Activated CD4-positive, alpha-beta T cell treated with anti-CD3 and anti-CD28 coated beads, Interleukin-2, amount 50 U/mL, for 4 hours (primary cell): ENCODE data around the gene DGAT2.
A peak's percentile ranks its signal among the peaks of the same experiment; 100 is the strongest.

Experiments
- DNase-seq, 2 experiments: peaks; one replicate each; pipeline ENCODE4 v3.0.0-alpha.2; 2020

DGAT2 gene

DNA sequence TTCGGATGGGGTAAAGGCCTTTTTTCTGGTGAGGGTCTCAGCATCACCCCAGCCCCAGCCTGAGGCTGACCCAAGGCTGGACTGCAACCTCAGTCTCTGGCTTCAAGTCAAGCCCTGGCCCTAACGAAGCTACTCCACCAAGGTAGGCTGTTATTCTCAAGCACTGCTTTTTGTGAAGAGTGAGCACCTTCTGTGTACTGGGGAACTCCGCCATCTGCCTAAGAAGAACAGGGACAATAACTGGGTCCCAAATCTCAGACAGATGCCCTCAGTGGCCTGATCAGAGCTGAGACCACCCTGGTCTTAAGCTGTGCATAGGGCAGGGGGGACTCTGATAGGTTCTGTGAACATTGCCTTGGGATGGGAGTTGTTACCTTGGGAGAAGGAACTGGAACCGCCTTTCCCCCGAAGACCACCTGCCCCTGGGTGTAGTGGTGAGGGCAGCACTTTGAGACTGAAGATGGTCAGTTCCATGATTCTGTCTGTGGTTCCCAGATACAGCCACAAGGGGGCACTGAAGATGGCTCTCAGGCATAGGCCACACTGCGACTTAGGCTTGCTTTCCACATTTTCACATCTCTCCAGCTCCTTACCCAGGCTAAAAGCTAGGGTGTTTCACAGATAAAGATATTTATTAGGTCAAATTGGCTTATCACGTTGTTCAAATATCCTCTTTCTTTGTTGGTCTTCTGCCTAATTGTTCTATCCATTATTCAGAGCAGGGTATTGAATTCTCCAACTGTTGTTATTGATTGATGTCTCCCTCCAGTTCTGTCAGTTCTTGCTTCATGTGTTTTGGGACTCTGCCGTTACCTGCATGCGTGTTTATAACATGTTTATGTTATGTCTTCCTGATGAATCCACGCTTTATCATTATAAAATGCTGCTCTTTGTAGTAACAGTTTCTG lies 34.6 kb downstream of the DGAT2 start:
- DNase-seq: peak; percentile 62 to 65

DNA sequence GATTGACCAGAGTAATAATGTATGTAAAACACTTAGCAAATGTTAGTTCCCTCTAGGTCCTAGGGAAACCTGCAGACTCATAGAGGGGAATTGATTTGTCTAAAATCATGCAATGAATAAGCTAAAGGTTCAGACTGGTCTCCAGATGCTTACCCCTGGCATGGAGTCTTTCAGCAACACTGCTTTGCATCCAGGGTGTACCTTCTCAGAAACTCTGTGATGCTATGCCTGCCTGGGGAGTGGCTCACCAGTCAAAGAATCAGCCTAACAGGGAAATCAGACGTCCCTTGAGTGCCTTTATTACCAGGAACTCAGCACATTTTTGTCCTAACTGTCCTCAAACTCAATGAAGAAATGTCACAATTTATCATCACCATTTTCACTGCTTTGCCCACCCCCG lies 40.5 kb downstream of the DGAT2 start:
- no peak for DNase-seq

DNA sequence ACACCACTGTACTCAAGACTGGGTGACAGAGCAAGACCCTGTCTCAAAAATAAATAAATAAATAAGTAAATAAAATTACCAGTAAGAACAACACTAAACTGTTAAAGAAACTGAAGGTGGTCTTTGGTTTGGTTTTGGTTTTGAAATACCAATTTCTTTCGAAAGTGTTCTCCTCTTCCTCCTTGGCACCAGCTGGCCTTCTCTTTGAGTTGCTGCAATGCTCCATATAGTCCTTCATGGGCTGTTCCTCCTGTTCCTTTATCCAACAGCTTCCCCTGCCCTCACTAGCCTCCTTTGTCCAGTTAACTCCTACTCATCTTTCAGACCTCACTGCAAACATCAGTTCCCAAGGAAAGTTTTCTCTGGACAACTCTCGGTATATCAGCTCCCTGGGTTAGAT lies 41.4 kb downstream of the DGAT2 start:
- DNase-seq: no peak

DNA sequence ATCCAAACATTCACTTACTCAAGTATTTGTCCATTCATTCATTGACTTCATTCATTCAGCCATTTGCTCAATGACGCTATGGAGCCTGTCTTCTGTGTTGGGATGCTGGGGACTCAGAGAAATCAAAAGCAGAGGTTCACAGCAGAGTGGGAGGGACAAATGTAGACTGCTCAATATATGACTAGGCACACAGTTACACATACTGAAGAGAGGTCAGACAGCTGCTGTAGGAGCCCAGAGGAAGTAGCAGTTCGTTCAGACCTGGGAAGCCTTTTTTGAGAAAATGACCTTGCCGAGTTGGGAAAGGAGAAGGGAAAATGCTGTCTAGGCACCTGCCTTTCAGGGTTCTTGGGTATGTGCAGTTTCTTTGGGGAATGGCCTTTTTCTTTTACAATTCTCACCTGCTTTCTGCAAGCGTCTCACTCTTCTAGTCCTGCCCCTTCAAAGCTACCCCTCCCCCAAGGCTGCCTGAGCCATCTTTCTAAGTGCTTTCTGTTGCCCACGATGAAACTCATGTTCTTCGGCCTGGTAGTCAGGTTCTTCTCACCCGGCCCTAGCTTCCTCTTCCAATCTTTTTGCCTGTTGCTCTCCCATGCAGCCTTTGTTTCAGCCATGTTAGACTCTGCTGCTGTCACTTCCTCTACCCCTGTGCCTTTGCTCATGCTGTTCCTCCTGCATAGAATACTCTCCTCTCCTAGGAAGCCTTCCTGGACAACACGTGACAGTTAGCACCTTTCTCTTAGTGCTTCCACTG lies 42.2 kb downstream of the DGAT2 start:
- DNase-seq: no peak

DNA sequence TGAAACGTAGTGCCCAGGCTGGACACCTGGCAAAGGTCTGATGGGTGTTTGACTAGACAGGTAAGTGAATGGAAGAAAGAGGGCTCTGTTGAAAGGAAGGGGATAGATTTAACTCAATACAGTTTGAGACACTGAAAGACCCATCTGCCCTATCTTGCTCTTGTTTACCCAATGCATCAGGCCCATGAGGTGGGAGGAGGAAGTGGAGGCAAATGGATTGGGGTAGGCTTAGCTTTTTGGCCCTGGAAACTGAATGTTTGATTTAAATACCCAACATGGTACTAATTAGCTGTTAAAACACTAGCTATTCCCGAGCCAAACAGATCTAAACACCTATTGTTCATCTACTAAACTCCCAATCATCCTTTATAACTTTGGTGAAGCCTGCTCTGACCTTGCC lies 42.9 kb downstream of the DGAT2 start:
- DNase-seq: no peak

DNA sequence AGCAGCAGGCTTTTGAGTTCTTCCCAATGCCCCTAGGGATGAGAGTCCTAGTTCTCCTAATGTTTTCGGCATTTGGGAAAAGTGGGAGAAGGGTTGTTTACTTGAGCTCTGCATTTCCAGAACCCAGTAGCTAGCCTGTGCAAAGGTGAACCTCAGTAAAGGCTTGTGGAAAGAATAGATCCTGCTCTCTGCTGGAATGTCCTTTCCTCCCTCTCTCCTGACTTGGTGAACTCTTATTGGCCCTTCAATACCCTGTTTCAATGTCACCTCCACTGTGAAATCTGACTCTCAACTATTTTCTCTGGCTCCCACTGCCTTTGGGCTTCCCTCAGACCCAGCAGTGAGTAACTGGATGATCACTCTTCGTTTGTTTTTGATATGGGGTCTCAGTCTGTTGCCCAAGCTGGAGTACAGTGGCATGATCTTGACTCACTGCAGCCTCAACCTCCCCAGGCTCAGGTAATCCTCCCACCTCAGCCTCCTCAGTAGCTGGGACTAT lies 44.0 kb downstream of the DGAT2 start:
- no peak for DNase-seq

DNA sequence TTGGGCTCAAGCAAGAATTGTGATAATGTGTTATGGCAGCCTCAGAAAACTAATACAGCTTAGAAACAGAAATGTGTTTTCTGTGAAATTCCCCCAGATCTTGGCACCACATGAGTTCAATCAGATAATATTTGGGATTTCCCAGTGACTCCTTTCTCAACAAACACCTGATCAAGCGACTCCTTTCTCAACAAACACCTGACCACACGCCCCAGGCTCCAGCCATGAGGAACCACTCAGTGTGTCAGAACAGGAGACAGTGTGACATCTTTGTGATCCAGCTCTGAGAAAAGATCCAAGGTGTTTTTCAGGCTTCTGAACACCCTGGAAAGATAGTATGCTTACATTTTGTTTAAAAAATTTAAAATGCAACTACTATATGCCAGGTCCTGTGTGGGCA lies 44.5 kb downstream of the DGAT2 start:
- DNase-seq: no peak

DNA sequence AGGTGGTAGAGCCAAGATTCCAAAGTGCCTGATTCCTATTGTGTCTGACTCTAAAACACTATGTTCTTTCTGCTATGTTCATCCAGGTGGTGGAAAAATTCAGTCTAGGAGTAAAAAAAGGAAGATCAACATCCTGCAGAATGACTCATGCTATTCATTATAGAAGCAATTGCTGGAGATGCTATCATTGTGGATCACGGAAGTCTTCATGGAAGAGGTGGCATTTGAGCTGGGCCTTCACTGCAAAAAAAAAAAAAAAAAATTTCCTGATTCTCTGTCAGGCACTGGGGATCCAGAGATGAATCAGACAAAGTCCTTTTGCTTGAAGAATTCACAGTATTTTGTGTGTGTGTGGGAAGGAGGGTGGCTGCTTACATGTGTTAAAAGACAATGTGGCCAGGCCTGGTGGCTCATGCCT lies 45.1 kb downstream of the DGAT2 start:
- no peak for DNase-seq

DNA sequence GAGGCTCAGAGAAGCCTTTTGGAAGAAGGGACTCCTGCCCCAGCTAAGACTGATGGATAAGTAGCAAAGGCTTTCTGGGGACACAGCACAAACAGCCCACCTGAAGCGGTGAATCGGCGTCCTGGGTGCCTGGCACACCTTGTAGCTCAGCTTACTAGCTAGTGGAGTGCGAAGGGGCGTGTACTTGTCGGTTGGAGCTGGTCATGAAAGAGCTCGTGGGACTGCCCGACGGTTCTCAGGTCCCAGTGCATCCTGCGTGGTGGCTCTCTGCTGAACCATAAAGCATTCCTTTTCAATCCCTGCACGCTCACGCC lies 45.7 kb downstream of the DGAT2 start:
- DNase-seq: no peak

DNA sequence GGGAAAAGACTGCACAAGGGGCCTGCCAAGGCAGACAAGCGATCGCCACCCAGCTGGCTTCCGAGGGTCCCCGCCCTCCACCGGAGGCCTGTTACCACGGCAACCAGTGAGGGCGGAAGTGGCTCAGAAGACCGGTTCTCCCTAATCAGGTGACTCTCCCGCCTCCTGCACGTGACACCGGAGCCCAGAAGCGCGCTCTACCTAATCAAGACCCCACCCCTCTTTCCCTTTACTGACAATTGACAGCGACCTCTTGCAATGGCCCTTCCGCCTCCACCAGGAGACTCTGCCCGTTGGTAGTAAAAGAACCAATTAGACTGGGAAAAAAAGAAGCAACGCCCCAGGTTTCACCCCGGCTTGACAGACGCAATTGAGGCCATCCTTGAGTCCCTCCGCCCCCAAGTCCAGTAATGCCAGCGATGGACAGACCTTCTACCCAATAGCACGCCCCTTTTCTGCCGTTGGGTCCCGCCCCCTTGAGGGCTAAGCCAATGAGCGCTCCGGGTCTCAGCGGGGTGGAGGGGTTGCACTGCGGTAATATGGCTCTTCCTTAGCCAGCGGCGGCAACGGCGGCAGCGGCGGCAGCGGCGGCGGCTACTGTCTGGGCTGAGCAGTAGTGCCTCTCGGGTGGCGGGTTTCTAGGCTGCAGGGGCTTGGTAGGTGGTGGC lies 46.2 kb downstream of the DGAT2 start, which contains the start of gene UVRAG:
Gene UVRAG (plus strand): TSS at position 534 of the 668 bp plus-strand sequence. CDS start 198 bp downstream, outside the sequence.
- peak; percentile 96 to 98 for DNase-seq

DNA sequence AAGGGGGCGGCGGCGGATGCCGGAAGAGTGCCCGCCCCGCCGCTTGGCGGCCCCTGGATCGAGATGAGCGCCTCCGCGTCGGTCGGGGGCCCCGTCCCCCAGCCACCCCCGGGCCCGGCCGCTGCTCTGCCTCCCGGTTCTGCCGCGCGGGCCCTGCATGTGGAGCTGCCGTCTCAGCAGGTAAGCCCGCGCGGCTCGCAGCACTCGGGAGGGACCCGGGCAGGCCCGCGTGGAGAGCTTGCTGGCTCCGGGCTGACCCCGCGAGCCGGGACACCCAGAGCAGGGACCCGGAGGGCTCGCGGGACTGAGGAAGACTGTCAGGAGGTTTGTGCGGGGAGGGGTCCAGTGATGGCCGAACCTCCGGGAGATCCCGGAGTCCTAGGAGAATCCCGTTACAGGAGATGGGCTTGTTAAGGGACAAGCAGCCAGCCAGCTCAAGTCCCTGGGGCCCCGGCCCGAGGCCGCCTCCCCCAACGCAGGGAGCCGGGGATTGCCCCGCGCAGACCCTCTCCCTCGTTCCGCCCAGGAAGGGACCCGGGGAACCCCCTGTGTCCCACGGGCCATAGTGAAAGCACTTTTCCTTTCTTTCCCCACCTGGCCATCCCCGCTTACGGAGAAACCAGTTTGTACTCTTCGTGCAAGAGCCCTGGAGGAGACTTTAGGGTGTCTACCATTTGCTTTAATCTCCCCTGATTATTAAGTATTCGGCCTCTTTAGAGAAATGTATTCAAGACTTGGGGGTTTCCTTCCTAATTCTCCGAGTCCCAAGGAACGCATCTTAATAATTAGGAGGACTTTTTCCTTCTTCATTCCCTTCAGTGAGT lies 47.0 kb downstream of the DGAT2 start:
- peak; percentile 13 to 16 for DNase-seq

DNA sequence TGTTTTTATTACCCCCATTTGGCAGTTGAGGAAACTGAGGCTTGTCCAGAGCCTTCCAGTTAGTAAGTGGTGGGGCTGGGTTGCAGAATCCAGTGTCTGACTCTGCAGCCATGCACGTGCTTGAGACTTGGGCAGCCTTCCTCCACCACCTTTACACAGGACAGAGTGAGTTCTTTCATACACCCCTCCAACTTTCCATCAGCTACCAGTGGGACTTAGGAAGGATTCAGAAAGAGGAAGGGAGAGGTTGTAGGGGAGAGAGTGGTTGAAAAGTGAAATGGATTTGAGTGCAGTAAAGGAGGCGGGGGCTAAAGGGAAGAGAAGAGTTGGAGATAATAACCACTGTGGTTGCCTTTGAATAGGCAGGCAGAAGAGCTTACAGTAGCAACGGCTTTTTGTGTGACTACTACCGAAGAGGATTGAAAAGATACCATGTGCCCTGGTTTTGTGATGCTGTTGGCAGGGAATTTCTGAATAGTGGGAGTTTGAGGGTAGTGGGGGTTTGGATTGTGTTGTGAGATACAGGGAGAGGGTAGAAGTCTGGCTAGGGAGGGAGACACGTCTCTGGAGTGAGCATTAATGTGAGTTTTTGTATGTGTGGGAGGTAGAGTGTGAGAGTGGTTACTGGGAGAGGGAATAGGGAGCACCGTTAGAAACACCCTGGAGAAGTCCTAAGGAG lies 48.1 kb downstream of the DGAT2 start:
- DNase-seq: no peak

DNA sequence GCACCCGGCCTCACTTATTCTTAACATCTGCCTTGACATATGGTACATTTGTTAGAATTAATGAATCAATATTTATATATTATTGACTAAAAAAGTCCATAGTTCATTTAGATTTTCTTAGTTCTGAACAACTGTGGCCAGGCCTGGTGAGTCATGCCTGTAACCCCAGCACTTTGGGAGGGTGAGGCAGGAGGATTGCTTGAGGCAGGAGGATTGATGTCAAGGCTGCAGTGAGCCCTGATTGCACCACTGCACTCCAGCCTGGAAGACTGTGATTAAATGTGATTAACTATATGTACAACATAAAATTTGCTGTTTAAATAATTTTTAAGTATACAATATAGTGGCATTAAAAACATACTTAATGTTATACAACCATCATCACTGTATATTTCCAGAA lies 52.1 kb downstream of the DGAT2 start:
- no peak for DNase-seq

DNA sequence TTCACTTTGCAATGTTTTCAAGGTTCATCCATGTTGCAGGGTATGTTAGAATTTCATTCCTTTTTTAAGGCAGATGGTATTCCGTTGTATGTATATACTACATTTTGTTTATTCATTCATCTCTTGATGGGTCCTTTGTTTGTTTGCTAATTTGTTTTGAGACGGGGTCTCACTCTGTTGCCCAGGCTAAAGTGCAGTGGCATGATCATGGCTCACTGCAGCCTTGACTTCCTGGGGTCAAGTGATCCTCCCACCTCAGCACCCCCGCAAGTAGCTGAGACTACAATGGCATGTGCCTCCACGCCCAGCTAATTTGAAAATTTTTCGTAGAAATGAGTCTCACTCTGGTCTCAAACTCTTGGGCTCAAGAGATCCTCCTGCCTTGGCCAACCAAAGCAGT lies 52.6 kb downstream of the DGAT2 start:
- DNase-seq: no peak

DNA sequence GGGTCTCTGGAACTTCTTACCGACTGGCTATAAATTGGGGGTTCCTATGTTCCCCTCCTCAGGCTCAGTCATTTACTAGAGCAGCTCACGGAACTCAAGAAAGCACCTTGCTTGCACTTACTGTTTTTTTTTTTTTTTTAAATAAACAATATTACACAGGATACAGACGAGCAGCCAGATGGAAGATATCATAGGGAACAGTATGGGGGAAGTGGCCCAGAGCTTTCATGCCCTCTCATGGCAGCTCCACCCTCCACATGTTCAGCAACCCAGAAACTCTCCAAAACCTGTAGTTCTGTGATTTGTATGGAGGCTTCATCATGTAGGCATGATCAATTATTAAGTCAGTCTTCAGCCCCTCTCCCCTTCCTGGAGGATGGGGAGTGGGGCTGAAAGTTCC lies 54.0 kb downstream of the DGAT2 start:
- no peak for DNase-seq

DNA sequence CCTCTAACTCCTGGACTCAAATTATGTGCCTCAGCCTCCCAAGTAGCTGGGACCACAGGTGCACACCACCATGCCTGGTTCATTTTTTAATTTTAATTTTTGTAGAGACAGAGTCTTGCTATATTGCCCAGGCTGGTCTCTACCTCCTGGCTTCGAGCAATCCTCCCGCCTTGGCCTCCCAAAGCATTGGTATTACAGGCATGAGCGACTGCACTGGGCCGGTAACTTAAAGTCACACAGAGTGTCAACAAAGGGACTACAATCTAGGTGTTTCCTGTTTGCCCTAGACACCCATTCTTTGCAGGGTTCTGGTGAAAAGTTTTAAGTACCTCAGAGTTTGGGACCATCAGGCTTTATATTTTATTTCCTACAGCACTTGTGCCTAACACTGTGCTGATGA lies 54.8 kb downstream of the DGAT2 start:
- DNase-seq: no peak

DNA sequence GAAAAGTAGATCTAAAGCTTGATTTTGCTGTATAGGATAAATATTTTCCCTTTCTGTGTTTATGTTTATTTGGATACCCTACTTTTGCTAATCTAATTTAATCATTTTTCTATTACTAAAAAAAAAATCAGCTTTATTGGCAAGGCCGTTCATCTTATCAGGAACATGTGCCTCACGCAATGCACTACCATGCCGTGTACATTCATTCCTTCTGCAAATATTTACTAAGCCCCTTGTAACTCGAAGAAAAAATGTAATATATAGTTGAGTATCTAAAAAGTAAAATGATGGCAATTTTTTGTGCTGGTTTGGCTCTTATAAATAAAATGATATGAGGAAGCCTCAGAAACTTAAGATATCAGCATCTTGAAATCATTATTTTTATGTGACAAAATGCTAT lies 55.4 kb downstream of the DGAT2 start:
- no peak for DNase-seq

DNA sequence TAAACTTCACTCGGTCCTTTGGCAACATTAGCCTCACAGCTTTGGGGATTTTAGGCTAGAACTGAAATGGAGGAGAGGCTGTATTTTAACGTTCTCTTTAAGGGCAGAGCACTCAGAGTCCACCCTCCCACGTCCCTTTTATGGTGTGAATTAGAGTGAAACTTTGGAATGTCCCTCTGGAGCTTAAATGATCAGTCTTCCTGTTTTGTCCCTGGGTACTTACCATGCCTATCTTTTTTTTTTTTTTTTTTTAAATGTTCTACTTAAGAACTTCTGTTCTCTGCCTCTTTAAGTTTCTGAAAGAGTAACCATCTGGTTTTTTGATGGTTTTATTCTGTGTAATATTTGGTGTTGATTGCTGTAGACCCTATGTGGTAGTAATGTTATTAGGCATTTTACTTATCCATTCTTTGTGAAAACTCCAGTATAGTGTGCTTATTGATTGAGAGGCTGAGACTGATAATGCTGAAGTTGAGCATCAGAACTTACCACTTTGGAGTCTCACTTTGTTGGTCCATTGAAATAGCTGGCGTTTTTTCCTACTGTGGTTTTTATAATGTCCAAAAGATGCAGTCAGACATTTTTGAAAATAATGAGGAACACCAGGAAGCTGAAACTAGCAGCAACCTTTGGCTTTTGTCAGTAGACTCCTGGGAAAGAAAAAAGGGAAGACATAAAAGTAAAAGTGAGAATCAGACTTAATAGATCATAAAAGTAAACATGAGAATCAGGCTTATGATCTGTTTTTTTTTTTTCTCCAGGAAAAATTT lies 58.1 kb downstream of the DGAT2 start:
- no peak for DNase-seq

DNA sequence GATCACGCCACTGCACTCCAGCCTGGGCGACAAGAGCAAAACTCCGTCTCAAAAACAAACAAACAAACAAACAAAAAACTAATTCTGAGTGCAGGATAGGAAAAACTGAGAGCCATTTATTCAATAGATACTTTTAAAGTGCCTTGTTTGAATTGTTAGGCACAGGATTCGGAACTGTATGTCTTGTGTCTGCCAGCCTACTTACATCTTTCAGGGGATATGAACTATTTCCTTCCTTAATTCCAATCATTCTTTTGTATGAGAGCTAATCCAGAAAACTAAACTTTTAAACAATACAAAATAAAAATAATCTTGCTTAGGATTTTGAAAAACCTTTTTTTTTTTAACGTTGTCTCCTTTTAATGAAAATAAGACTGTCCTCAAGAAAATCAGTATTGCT lies 59.0 kb downstream of the DGAT2 start:
- no peak for DNase-seq

DNA sequence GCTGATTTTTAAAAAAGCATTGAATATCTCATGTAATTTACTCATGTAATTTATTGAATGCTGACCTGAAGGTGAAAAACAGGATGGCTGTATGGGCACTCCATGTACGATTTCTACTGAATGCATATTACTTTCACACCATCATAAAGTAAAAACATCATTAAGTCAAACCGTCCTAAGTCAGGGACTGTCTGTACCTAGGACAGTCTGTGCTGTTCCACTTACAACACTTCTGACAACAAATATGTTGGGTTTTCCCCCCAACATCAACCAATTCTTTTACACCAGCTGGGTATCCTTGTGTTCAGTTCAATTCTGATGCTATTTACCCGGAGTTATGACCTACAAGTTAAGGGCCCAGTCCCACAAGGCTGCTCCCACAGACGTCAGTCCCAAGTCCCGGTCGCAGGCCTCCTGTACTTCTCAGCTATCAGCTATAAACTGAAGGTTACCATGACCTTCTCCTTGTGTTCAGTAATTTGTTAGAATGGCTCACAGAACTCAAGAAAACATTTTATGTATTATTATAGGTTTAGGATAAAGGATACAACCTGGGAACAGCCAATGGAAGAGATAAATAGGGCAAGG lies 63.4 kb downstream of the DGAT2 start:
- DNase-seq: no peak

DNA sequence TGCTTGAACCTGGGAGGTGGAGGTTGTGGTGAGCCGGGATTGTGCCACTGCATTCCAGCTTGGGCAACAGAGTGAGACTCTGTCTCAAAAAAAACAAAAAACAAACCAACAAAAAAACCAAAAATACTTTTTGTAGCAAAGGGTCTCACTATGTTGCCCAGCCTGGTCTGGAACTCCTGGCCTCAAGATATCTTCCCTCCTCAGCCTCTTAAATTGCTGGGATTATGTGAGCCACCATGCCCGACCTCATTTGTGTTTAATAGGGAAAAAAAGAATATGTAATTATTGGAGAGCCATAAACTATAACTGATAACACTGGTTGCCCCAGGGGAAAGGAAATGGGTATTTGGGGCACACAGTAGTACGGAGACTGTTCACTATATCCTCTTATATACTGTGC lies 66.2 kb downstream of the DGAT2 start:
- no peak for DNase-seq
